Femur (tissue), 1 donor: Measurements from ENCODE around the gene NR4A2.
A peak's percentile ranks its signal among the peaks of the same experiment; 100 is the strongest.
"Not testable (repeated sequence)": the region's sequence is repeated elsewhere in the genome, so short reads cannot be mapped to it uniquely, and the experiment has no call there.

ENCODE experiments used
- DNase-seq: peaks from one replicate; pipeline ENCODE4 v3.0.0-alpha.2; 2017

Gene NR4A2

DNA sequence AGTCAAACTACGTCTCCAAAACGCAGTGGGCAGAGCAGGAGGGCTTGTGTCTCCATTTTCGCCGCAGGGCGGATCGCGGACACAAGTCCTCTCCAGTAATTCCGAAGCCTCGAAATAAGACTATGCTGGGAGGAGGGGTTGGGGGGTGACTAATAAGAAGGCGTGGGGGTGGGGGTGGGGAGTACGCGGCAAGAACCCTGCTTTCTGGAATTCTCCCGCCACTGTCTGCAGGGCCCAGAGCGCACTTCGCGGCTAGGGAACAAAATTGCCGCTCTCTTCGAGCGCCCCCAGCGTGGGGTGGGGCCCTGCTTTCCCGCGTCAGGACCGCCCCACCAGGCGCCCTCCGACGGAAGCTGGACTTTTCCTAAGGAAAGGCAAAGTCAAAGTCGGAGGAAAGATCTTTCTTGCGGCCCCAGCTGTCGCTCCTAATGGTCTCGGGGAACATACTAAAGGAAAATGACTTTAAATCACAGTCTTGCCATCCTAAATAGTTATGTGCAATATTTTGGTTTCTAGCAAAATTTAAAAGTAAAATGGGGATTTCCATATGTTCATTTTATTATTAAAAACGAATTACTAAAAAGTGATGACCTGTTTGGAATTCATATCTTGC, 11.9 kb downstream of the NR4A2 start:
- DNase-seq: peak; percentile 45

DNA sequence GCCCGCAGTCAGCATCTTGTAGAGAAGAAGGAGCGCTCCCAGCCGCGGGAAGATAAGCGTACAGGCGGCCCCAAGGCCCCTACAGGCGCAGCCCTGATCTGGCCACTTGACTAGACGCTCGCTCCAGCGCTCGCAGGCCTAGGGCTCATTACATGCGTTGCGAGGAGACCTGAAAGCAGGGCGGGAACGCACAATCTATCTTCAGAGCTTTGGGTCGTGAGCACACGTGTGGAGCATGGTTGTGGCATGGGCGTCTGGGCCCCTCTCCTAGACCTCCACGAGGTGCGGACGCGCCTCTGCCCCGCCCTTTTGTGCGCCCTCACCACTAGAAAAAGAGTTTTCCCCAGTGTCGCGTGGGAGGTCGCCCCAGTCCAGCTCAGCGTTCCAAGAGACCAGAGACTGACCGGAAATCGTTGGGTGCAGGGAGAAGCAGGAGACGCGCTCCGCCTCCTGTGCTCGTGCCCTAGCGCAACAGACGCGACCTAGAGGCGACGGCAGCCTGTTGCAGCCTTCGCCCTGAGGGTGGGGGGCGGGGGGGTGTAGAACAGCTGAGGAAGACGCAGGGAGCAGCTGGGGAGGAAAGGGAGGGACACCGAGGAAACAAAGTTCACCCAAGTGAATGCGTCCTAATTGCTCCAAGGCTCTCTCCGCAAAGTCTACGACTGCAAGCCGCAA, 12.6 kb downstream of the NR4A2 start:
- peak; percentile 63 for DNase-seq

DNA sequence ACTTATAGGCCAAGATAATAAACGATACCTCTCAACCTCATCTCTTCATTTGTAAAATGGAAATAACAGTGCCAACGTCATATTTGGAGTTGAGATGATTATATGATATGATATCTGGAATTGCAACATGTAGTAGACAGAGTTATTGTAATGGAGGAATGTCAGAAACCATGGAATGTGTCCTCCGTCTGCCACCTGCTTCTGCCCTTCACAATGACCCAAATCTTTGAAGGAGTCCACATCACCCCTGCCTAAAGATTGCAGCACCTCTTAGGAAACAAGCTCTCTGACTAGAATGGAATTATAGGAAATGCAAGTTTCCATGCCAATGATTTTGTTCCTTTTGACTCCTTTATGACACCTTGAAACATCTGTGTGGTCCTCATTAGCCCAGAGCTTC, 14.9 kb downstream of the NR4A2 start:
- no peak for DNase-seq

DNA sequence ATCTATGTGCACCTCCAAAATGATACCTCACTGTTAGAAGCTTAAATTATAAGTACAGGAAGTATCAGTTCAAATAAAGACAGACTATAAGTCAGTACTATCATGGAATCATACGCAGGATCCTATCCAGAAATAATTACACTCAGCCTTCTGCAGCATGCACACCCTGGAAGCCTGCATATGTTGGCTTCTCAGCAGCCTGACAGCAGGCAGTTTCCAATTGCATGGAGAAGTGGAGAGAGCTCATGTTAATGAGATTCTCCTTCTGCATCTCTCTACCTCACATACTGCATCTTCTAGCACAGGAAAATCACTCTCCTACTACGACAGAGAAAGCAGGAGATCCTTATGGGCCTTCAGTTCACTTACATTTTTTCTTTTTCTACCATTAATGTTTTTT, 20.5 kb downstream of the NR4A2 start:
- no peak for DNase-seq

DNA sequence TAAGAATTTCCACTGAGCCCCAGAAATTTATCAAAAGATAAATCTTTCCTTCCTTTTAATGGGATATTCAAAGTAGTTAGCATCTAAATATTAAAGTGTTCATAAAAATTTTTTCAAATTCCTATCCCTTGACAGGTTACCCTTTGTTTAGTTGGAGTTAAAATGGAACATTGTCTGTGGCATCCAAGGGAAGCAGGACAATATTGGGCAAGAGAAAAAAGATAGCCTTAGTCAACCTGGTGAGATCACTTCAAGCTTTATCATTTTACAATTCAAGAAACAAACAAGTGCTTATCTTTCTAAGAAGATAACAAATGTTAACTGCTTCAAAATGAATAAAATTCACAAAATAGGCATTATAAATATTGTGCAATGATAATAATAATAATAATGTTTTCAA, 21.7 kb downstream of the NR4A2 start:
- no peak for DNase-seq

DNA sequence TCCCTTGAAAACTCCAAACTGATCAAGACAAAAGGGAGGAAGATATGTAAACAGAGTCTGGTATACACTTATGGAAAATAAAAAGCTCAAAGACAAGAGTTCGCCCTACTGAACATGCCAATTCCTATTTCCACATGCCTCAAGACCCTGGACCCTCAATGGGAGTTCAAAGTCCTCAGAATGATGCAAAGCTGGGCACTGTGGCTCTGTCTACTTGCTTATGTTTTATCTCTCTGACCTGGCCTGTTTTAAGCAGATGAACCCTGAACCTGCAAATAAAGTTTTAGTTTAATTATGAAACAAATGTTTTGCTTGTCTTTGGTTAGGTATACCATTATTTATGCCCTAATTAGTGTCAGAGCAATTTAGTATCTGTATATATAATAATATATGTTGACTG, 22.6 kb downstream of the NR4A2 start:
- DNase-seq: no peak

DNA sequence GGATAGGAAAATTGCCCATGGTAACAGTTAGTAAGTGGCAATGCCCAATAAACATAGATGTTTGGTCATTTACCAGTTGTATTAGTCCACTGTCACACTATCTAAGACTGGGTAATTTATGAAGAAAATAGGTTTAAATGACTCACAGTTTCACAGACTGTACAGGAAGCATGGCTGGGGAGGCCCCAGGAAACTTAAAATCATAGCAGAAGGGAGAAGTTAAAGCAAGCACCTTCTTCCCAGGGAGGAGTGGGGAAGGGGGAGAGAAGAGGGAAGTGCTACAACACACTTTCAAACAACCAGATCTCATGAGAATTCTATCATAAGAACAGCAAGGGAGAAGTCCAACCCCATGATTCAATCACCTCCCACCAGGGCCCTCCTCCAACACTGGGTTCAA, 23.4 kb downstream of the NR4A2 start:
- DNase-seq: no peak

DNA sequence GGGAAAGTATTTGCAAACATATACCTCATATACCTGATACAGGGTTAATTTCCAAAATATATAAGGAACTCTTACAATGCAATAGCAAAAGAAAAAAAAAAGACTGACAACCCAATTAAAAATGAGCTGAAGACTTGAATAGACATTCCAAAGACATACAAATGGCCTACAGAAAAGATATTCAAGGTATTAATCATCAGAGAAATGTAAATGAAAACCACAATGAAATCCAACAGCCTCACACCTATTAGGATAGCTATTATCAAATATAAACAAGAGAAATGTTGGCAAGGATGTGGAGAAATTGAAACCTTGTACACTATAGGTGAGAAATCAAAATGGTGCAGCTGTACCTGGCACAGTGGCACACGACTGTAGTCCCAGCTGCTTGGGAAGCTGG, 25.7 kb downstream of the NR4A2 start:
- DNase-seq: no peak

DNA sequence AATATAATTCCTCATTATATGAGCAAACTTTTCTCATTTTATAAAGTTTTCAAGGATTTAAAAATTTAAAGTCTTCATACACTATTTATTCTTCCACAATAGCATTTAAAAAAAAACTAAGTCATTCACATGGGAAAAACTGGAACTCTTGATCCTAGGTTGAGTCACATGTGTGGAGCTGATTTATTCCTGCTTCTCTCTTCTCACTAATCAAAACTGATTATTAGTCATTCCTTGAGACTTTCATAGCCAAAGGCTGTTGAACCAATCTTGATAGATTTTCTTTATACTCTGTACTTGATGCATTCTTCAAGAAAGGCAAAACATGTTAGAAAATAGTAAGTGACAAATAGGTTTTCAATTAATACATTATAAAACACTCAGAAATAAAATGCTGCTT, 27.4 kb downstream of the NR4A2 start:
- DNase-seq: no peak

DNA sequence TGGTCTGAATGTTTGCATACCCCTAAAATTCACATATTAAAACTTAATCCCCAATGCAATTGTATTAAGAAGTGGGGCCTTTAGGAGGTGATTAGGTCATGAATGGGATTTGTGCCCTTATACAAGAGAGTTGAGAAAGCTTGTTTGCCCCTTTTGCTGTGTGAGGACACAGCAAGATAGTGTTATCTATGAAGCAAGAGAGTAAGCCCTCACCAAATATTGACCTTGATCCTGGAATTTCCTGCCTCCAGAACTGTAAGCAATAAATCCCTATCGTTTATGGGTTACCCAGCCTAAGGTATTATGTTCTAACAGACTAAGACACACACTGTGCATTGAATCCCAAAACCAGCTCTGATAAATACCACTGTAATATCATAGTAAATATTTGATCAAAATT, 32.2 kb downstream of the NR4A2 start:
- DNase-seq: no peak

DNA sequence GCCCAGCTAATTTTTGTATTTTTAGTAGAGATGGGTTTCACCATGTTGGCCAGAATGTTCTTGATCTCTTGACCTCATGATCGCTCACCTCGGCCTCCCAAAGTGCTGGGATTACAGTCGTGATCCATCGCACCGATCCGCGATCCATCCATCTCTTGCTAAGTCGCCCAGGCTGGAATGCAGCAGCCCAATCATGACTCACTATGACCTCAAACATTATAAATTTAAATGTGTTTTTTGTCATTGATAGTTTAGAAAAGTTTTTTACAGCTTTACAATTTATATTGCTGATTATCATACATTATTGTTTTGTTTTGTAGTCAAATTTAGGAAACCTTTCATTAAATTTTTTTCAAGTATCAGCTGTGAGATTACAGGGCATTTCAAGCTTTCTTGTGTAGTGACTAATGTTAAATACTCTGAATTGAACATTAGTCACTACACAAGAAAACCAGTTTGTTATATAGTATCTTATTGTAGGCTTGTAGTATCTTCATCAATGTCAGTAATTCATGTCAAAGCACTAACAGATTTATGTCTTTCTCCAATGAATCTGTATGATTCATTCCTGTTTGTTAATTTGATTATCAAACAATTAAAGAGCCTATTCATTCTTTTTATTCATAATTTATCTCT, 37.5 kb downstream of the NR4A2 start:
- DNase-seq: no peak

DNA sequence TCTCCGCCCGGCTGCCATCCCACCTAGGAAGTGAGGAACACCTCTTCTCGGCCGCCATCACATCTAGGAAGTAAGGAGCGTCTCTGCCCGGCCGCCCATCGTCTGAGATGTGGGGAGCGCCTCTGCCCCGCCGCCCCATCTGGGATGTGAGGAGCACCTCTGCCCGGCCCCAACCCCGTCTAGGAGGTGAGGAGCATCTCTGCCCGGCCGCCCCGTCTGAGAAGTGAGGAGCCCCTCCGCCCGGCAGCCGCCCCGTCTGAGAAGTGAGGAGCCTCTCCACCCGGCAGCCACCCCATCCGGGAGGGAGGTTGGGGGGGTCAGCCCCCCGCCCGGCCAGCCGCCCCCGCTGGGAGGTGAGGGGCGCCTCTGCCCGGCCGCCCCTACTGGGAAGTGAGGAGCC, 39.1 kb downstream of the NR4A2 start:
- DNase-seq: not testable (repeated sequence)

DNA sequence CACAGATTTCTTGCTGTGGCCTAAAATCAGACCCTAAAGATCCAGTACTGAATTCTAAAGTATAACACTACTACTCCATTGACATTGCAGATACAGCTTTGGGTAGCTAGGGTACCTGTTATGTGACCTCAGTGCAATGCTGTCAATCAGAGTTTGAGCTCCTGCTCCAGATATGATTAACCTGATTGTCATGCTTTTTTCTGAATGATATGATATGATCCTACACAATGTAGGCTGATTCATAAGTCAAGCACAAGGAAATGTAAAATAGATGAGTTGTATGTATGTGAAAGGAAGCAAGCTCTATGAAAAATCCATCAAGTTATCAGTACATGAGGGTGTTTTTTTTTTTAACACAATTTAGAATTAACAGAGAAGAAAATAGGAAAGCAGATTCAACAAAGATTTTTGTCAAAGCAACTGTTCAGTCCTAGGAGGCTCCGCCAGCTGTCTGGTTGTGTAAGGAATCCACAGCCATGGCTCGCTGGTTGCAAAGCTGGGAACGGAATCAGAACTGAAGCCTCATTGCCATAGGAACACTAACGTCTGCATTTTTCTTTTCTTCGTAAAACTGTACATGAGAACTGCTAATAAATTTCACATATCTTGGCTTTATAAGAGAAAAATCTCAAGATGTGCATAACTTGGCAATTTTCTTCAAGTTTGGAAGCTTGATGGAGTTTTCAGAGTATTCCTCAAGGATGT, 52.9 kb downstream of the NR4A2 start:
- peak; percentile 62 for DNase-seq
